ENCODE data around the gene GOLGB1.
"Not testable (repeated sequence)": the region's sequence is repeated elsewhere in the genome, so short reads cannot be mapped to it uniquely, and the experiment has no call there.

The GOLGB1 gene

GRCh38 chr3:121705541-121705940, 44.0 kb downstream of the GOLGB1 start:
- no peak for DNase-seq (ENCODE audit: low read depth)
- TF ChIP-seq CTCF (conservative IDR thresholded peaks at IDR 0.05; ENCODE audit: low read depth, low read length): no peak
- no peak overlapping the region for H3K4me3 ChIP-seq (ENCODE audit: low read length)

GRCh38 chr3:121703973-121704372, 45.6 kb downstream of the GOLGB1 start:
- no peak overlapping the region for H3K4me3 ChIP-seq (ENCODE audit: low read length)
- TF ChIP-seq CTCF (conservative IDR thresholded peaks at IDR 0.05; ENCODE audit: low read depth, low read length): no peak
- no peak for DNase-seq (ENCODE audit: low read depth)

DNA sequence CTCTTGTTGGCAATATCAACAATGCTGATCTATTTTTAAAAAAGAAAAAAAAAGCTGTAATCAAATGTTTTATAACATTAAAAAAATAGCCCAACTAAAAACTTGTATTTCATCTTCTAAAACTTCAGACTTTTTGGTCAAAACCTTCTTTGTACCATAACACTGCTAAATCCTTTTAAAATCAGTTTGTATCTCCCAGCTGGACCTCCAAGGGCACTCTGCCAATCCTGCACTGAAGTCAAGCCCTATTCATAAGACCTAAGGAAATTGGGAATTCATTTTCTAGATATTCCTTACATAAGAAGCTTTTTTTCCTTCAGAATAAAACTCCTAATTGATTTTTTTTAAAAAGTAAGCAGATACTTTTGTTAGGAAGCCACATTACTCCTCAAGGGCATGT, 50.6 kb downstream of the GOLGB1 start:
- no peak for DNase-seq (ENCODE audit: low read depth)
- no peak for TF ChIP-seq CTCF (conservative IDR thresholded peaks at IDR 0.05; ENCODE audit: low read depth, low read length)
- no peak overlapping the region for H3K4me3 ChIP-seq (ENCODE audit: low read length)

GRCh38 chr3:121698476-121698875, 51.1 kb downstream of the GOLGB1 start:
- no peak for DNase-seq (ENCODE audit: low read depth)
- TF ChIP-seq CTCF (conservative IDR thresholded peaks at IDR 0.05; ENCODE audit: low read depth, low read length): no peak
- no peak overlapping the region for H3K4me3 ChIP-seq (ENCODE audit: low read length)

DNA sequence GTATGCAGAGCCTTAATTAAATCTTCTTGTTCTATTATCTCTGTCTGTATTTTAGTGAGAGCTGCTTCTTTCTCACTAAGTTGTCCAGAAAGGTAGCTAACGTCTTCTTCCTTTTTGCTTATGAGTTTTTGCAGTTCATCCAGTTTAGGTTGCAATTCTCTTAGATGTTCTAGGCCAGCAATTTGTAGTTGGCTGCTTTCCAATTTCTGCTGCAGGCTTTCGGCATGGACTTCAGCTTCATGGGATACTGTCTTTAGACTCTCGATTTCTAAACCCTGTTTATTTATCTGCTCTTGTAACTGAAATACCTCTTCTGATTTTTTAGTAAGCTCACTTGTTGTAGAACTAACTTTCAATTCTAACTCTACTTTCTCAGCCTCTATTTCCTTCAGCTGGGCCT, 53.4 kb downstream of the GOLGB1 start:
- no peak overlapping the region for H3K4me3 ChIP-seq (ENCODE audit: low read length)
- no peak for DNase-seq (ENCODE audit: low read depth)
- TF ChIP-seq CTCF (conservative IDR thresholded peaks at IDR 0.05; ENCODE audit: low read depth, low read length): no peak

DNA sequence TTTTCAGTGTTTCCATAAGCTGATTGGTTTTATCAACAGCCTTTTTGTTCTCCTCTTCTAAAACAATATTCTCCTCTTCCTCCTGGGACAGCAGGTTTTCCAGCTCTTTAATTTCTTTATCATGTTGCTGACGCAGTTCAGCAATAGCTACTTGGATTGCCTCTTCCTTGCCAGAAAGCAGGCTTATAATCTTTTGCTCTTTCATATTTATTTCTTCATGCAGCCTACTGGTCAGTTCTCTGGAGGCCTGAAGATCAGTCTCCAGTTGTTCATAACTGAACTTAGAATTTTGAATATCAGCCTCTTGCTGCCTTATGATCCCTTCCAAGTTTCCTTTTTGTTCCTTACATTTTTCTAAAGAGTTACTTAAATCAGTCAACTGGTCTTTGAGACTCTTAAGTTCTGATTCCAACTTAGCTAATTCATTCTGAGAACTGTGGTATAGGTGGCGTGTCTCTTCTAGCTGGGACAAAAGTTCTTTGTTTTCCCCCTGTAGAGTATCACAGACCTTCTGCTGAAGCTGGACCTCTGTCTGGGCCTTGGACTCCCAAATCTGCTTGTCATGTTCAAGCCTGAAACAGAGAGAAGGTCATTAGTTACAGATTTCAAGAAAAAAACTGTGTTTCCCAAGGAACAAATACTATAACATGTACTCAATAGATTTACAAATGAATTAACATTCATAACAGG, 57.4 kb downstream of the GOLGB1 start:
- TF ChIP-seq CTCF (conservative IDR thresholded peaks at IDR 0.05; ENCODE audit: low read depth, low read length): no peak
- no peak for DNase-seq (ENCODE audit: low read depth)
- no peak overlapping the region for H3K4me3 ChIP-seq (ENCODE audit: low read length)

GRCh38 chr3:121690777-121691405, 58.6 kb downstream of the GOLGB1 start:
- DNase-seq (ENCODE audit: low read depth): no peak
- TF ChIP-seq CTCF (conservative IDR thresholded peaks at IDR 0.05; ENCODE audit: low read depth, low read length): no peak

DNA sequence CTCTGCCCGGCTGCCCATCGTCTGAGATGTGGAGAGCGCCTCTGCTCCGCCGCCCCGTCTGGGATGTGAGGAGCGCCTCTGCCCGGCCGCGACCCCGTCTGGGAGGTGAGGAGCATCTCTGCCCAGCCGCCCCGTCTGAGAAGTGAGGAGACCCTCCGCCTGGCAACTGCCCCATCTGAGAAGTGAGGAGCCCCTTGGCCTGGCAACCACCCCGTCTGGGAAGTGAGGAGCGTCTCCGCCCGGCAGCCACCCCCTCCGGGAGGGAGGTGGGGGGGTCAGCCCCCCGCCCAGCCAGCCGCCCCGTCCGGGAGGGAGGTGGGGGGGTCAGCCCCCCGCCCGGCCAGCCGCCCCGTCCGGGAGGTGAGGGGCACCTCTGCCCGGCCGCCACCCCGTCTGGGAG, 60.8 kb downstream of the GOLGB1 start:
- not testable (repeated sequence) for DNase-seq (ENCODE audit: low read depth); H3K4me3 ChIP-seq (ENCODE audit: low read length)

More at GRCh38 chr3:121690777-121691405, 58.6 kb downstream of the GOLGB1 start:
- no peak overlapping the region for H3K4me3 ChIP-seq (ENCODE audit: low read length)

Measured in retinal pigment epithelial cell (primary cell).